ENCODE data around the gene TNK1. TPM values are rescaled to one million over a fixed set of nuclear protein-coding genes. Genes with fewer than 3 reads are reported as not detected.

Gene TNK1
- total and polyA plus RNA-seq, 9 of the 15 experiments (the other 6 are each of a cell fraction or from before 2014, with no cell fraction given) = 0.28 to 5.2 (median 2.1) TPM

DNA sequence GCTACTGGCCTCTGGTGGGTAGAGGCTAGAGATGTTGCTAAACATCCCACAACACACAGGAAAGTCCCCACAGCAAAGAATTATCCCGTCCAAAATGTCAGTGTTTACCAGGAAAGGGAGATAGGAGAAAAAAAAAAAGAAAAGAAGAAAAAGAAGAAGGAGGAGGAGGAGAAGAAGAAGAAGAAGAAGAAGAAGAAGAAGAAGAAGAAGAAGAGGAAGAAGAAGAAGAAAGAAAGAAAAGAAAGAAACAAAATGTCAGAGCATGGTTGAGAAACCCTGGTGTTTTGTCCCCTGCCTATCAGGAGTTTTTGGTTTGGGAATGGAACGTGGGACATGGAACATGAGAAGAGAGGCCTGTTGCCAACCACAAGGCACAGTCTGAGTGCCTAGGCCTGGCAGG, 23.5 kb upstream of the TNK1 start:
- DNase-seq (ENCODE audit: extremely low read depth in 1 of 4, low spot score in 3 of 4) (no peak), FAIRE-seq (no peak), ATAC-seq (no peak)
- CTCF ChIA-PET (ENCODE audit: low intra/inter-chr PET ratio) = no interaction called here
- Histone ChIP-seq H3K9ac (ENCODE audit: insufficient read depth in 1 of 2, low read depth in 2 of 2, low read length in 2 of 2) (no peak overlapping the region), H3K9me3 (replicated peaks; ENCODE audit: control insufficient read depth, insufficient read depth, low read depth, low read length) (no peaks in the 10 kb centered on the region), H4K20me1 (replicated peaks; ENCODE audit: control insufficient read depth, insufficient read depth, low read length) (no peaks in the 10 kb centered on the region), H3K4me1 (replicated peaks in 1 of 2; ENCODE audit: control insufficient read depth in 2 of 2, insufficient read depth in 2 of 2, low read length in 2 of 2) (peaks cover 0 to 25% of the 10 kb centered on the region in 2 experiments; a peak in 3 of 5 replicates), H3K4me2 (ENCODE audit: insufficient read depth, low read length) (no peak overlapping the region), H3K36me3 (ENCODE audit: control insufficient read depth, insufficient read depth, low read length) (no peaks in the 10 kb centered on the region), H3K9me1 (ENCODE audit: control insufficient read depth, insufficient read depth, low read length) (no peaks in the 10 kb centered on the region), H2AFZ (ENCODE audit: low read depth, low read length) (no peak overlapping the region), H3K27me3 (ENCODE audit: control insufficient read depth in 2 of 2, insufficient read depth in 2 of 2, low read length in 2 of 2) (no peaks in the 10 kb centered on the region), H3K79me2 (ENCODE audit: control insufficient read depth, insufficient read depth, low read length) (no peaks in the 10 kb centered on the region; the same call in 2 of the 3 replicates), H3K4me3 (no peak overlapping the region), H3K27ac (ENCODE audit: extremely low read depth, low read depth, low read length) (no peak overlapping the region)
- POLR2A ChIA-PET = interaction anchor here (1.1 to 1.6 kb wide), 2 partner anchors 13 to 128 kb away, joined by 3 to 7 read pairs; no protein-coding TSS in a partner anchor
- WGBS (ENCODE audit: insufficient coverage, low coverage, missing lambda C conversion rate) = 15% methylated on average over 2 of the region's 2 CpGs
- intact Hi-C loops (cut with micrococcal nuclease) = loop anchor here (5.0 kb wide), 2 partner anchors 145 to 205 kb away; partner anchors contain the start of gene SENP3
- no TSS peak for BruUV-seq (replicated peaks)
- TF ChIP-seq, protein P1, sequence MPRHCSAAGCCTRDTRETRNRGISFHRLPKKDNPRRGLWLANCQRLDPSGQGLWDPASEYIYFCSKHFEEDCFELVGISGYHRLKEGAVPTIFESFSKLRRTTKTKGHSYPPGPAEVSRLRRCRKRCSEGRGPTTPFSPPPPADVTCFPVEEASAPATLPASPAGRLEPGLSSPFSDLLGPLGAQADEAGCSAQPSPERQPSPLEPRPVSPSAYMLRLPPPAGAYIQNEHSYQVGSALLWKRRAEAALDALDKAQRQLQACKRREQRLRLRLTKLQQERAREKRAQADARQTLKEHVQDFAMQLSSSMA (CRISPR knock-in tag; IDR thresholded peaks at IDR 0.05) = no peak
- no peak for TF ChIP-seq PHF20 (IDR thresholded peaks at IDR 0.05; ENCODE audit: partially characterized antibody)
- in situ Hi-C loops (cut with MboI) = loop anchor here (10.0 kb wide), 1 partner anchor 197 kb away; the partner anchor contains the start of gene TNFSF13

DNA sequence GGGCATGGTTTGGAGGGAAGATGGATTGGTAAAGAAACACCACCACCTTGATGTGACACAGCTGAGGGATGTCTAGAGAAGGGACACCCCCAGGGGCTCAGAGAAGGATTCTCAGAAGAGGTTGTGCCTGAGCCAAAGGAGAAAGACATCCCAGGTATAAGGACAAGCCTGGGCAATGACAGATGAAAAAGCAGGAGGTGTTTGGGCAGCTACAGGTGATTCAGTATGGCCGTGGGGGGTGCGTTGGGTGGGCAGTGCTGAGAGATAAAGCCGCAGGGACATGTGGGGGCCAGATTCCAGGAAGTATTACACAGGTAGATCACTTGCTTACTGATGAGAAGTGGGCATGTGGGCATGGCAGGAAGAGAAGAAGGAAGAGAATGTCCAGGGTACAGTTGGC, 19.0 kb upstream of the TNK1 start:
- Histone ChIP-seq H3K9me1 (ENCODE audit: control insufficient read depth, insufficient read depth, low read length) (no peaks in the 10 kb centered on the region), H3K27me3 (ENCODE audit: control insufficient read depth in 2 of 2, insufficient read depth in 2 of 2, low read length in 2 of 2) (no peaks in the 10 kb centered on the region), H3K4me1 (replicated peaks in 1 of 2; ENCODE audit: control insufficient read depth in 2 of 2, insufficient read depth in 2 of 2, low read length in 2 of 2) (no peaks in the 10 kb centered on the region; a peak in 1 of 5 replicates), H3K9ac (ENCODE audit: insufficient read depth in 1 of 2, low read depth in 2 of 2, low read length in 2 of 2) (no peak overlapping the region), H3K36me3 (ENCODE audit: control insufficient read depth, insufficient read depth, low read length) (no peaks in the 10 kb centered on the region), H3K27ac (ENCODE audit: extremely low read depth, low read depth, low read length) (no peak overlapping the region), H3K79me2 (ENCODE audit: control insufficient read depth, insufficient read depth, low read length) (no peaks in the 10 kb centered on the region), H2AFZ (ENCODE audit: low read depth, low read length) (no peak overlapping the region), H3K4me2 (ENCODE audit: insufficient read depth, low read length) (no peak overlapping the region), H4K20me1 (replicated peaks; ENCODE audit: control insufficient read depth, insufficient read depth, low read length) (no peaks in the 10 kb centered on the region), H3K4me3 (no peak overlapping the region), H3K9me3 (replicated peaks; ENCODE audit: control insufficient read depth, insufficient read depth, low read depth, low read length) (no peaks in the 10 kb centered on the region)
- WGBS (ENCODE audit: insufficient coverage, low coverage, missing lambda C conversion rate) = 0% methylated on average over 3 of the region's 3 CpGs
- TF ChIP-seq SREBF1 (IDR thresholded peaks at IDR 0.05; ENCODE audit: borderline replicate concordance, low read depth, low read length) (no peak), XRCC4 (IDR thresholded peaks at IDR 0.05; ENCODE audit: extremely low read depth, insufficient read depth, insufficient read length) (no peak), NR1H2 (CRISPR knock-in tag; IDR thresholded peaks at IDR 0.05) (no peak), MTA2 (IDR thresholded peaks at IDR 0.05; ENCODE audit: low read depth) (no peak), HIVEP1 (CRISPR knock-in tag; IDR thresholded peaks at IDR 0.05) (no peak), CHD1 (IDR thresholded peaks at IDR 0.05; ENCODE audit: low read length) (no peak), IFI16 (CRISPR knock-in tag; IDR thresholded peaks at IDR 0.05) (no peak), NRF1 (conservative IDR thresholded peaks at IDR 0.05 in 1 of 2, IDR thresholded peaks at IDR 0.05 in 1 of 2) (no peak), ZNF212 (CRISPR knock-in tag; IDR thresholded peaks at IDR 0.05) (no peak)
- DNase-seq (ENCODE audit: extremely low read depth in 1 of 4, low spot score in 3 of 4) = no peak
- CTCF ChIA-PET (ENCODE audit: low intra/inter-chr PET ratio) = no interaction called here
- in situ Hi-C loops (cut with MboI) = no loop called here
- ATAC-seq = no peak
- BruUV-seq (replicated peaks) = no TSS peak
- intact Hi-C loops (cut with micrococcal nuclease) = no loop called here
- POLR2A ChIA-PET = interaction anchor here (0.7 to 1.2 kb wide), 2 partner anchors 18 to 90 kb away, joined by 4 read pairs; no protein-coding TSS in a partner anchor
- FAIRE-seq = no peak
